SK-N-SH treated with all-trans-retinoic acid at 6 μM for 48 hours (cell line): ENCODE data around the gene KLHL17.

Experiments
- ATAC-seq: fragments of 200-7000 bp; cut with Tn5 transposase; 3 replicates; pipeline ENCODE4 v1.9.1; 2020; ENCODE audit warnings: mild to moderate bottlenecking, moderate library complexity
- ARNTL ChIP-seq: fragments of 450-650 bp; formaldehyde crosslinking; IDR thresholded peaks from 2 replicates; pipeline ENCODE4 v1.5.0; 2020; ENCODE audit warnings: low read depth, mild to moderate bottlenecking, moderate library complexity, borderline replicate concordance
- BACH2 ChIP-seq: fragments of 250-450 bp; sonication (Bioruptor Pico); IDR thresholded peaks from 2 replicates; pipeline ENCODE4 v1.9.0; 2021; ENCODE audit warnings: mild to moderate bottlenecking, borderline replicate concordance
- CSDC2 ChIP-seq: fragments of 250-450 bp; sonication (Bioruptor Pico); IDR thresholded peaks from 2 replicates; pipeline ENCODE4 v1.5.0; 2020; ENCODE audit warnings: mild to moderate bottlenecking, moderate library complexity
- ESRRG ChIP-seq: fragments of 250-450 bp; sonication (Bioruptor Pico); IDR thresholded peaks from 2 replicates; pipeline ENCODE4 v1.6.1; 2021; ENCODE audit warnings: mild to moderate bottlenecking
- GLIS3 ChIP-seq: fragments of 250-450 bp; sonication (Bioruptor Pico); IDR thresholded peaks from 2 replicates; pipeline ENCODE4 v1.5.0; 2020; ENCODE audit warnings: mild to moderate bottlenecking, moderate library complexity
- ISL1 ChIP-seq: fragments of 250-450 bp; sonication (Bioruptor Pico); IDR thresholded peaks from 2 replicates; pipeline ENCODE4 v2.1.2; 2022; ENCODE audit warnings: mild to moderate bottlenecking, moderate library complexity
- OSR1 ChIP-seq: fragments of 250-450 bp; sonication (Bioruptor Pico); IDR thresholded peaks from 2 replicates; pipeline ENCODE4 v1.8.0; 2022; ENCODE audit warnings: moderate library complexity, mild to moderate bottlenecking, inconsistent platforms
- PPARA ChIP-seq: fragments of 250-450 bp; sonication (Bioruptor Pico); IDR thresholded peaks from 2 replicates; pipeline ENCODE4 v1.5.0; 2020; ENCODE audit warnings: mild to moderate bottlenecking, borderline replicate concordance
- RARB ChIP-seq: fragments of 250-450 bp; sonication (Bioruptor Pico); IDR thresholded peaks from 2 replicates; pipeline ENCODE4 v1.8.0; 2021; ENCODE audit warnings: mild to moderate bottlenecking, moderate library complexity
- SNAI2 ChIP-seq: fragments of 250-450 bp; sonication (Bioruptor Pico); IDR thresholded peaks from 2 replicates; pipeline ENCODE4 v1.5.0; 2020; ENCODE audit warnings: mild to moderate bottlenecking, moderate library complexity
- TCF4 ChIP-seq: fragments of 250-450 bp; sonication (Bioruptor Pico); IDR thresholded peaks from 2 replicates; pipeline ENCODE4 v1.8.0; 2021; ENCODE audit warnings: mild to moderate bottlenecking, moderate library complexity, borderline replicate concordance
- ZC3H10 ChIP-seq: fragments of 250-450 bp; sonication (Bioruptor Pico); IDR thresholded peaks from 2 replicates; pipeline ENCODE4 v1.5.1; 2021; ENCODE audit warnings: mild to moderate bottlenecking, moderate library complexity
- ZFP3 ChIP-seq: fragments of 250-450 bp; sonication (Bioruptor Pico); IDR thresholded peaks from 2 replicates; pipeline ENCODE4 v1.5.0; 2020; ENCODE audit warnings: mild to moderate bottlenecking, moderate library complexity
- ZFP30 ChIP-seq: fragments of 450-650 bp; formaldehyde crosslinking; IDR thresholded peaks from 2 replicates; pipeline ENCODE4 v1.5.0; 2022; ENCODE audit warnings: mild to moderate bottlenecking, moderate library complexity
- ZNF565 ChIP-seq: fragments of 450-650 bp; formaldehyde crosslinking; conservative IDR thresholded peaks from 2 replicates; pipeline ENCODE4 v1.5.0; 2020; ENCODE audit warnings: low read depth, mild to moderate bottlenecking, moderate library complexity
- ZNF70 ChIP-seq: fragments of 450-650 bp; formaldehyde crosslinking; IDR thresholded peaks from 2 replicates; pipeline ENCODE4 v1.5.0; 2020; ENCODE audit warnings: mild to moderate bottlenecking, moderate library complexity
- ZNF8 ChIP-seq: fragments of 450-650 bp; formaldehyde crosslinking; IDR thresholded peaks from 2 replicates; pipeline ENCODE4 v1.5.0; 2020; ENCODE audit warnings: mild to moderate bottlenecking, moderate library complexity
- TF ChIP-seq, protein P1 (sequence below): fragments of 250-450 bp; sonication (Bioruptor Pico); IDR thresholded peaks from 2 replicates; pipeline ENCODE4 v1.5.1; 2020; ENCODE audit warnings: low read depth, mild to moderate bottlenecking, moderate library complexity
- TF ChIP-seq, protein P2 (sequence below): fragments of 250-450 bp; sonication (Bioruptor Pico); IDR thresholded peaks from 2 replicates; pipeline ENCODE4 v1.8.0; 2020; ENCODE audit warnings: mild to moderate bottlenecking, moderate library complexity, borderline replicate concordance
- TF ChIP-seq, protein P3 (sequence below): fragments of 250-450 bp; sonication (Bioruptor Pico); IDR thresholded peaks from 2 replicates; pipeline ENCODE4 v1.5.1; 2021; ENCODE audit warnings: mild to moderate bottlenecking, moderate library complexity
- TF ChIP-seq, protein P4 (sequence below): fragments of 250-450 bp; sonication (Bioruptor Pico); IDR thresholded peaks from 2 replicates; pipeline ENCODE4 v1.5.0; 2020; ENCODE audit warnings: mild to moderate bottlenecking, moderate library complexity
- TF ChIP-seq, protein P5 (sequence below): fragments of 250-450 bp; sonication (Bioruptor Pico); IDR thresholded peaks from 2 replicates; pipeline ENCODE4 v1.8.0; 2021; ENCODE audit warnings: low read depth, mild to moderate bottlenecking, moderate library complexity, borderline replicate concordance

KLHL17 gene

DNA sequence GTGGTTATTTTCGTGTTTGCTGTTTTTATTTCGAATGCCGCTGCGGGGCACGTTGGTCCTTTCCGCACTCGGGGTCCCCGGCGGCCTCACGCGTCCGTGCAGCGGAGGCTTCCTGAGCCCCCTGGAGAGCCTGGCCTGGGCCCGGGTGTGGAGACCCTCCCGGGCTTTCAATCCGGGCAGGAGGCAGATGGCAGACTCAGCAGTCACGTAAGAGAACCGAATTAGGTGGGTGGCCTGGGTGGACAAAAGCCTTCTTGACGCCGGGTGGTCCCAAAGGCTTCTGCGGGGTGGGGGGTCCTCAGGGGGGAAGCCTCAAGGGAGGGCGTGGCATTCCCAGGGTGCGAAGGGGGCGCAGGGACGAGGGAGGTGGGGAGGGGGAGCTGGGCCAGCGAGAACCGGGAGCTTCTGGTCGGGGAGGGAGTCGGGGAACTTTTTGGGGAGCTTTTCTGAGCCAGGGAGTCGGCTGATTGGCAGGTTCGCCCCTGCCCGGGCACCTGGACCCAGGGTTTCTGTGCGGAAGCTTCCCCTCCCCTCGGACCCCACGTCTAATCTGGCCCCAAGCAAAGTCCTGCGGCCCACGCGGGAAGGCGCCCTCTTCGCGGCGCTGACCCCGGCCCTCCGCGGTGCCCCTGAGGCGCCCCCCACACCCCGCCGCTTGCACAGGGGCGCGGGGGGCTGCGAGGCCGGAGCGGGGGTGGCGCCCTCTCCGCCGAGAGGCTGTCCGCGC, 40.8 kb downstream of the KLHL17 start:
- ATAC-seq, result no peak
- TF ChIP-seq, protein P1, sequence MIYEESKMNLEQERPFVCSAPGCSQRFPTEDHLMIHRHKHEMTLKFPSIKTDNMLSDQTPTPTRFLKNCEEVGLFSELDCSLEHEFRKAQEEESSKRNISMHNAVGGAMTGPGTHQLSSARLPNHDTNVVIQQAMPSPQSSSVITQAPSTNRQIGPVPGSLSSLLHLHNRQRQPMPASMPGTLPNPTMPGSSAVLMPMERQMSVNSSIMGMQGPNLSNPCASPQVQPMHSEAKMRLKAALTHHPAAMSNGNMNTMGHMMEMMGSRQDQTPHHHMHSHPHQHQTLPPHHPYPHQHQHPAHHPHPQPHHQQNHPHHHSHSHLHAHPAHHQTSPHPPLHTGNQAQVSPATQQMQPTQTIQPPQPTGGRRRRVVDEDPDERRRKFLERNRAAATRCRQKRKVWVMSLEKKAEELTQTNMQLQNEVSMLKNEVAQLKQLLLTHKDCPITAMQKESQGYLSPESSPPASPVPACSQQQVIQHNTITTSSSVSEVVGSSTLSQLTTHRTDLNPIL (CRISPR knock-in tag), result no peak
- TF ChIP-seq SNAI2 (CRISPR knock-in tag), result no peak
- TF ChIP-seq TCF4 (CRISPR knock-in tag), result no peak
- TF ChIP-seq PPARA (CRISPR knock-in tag), result no peak
- TF ChIP-seq, protein P2, sequence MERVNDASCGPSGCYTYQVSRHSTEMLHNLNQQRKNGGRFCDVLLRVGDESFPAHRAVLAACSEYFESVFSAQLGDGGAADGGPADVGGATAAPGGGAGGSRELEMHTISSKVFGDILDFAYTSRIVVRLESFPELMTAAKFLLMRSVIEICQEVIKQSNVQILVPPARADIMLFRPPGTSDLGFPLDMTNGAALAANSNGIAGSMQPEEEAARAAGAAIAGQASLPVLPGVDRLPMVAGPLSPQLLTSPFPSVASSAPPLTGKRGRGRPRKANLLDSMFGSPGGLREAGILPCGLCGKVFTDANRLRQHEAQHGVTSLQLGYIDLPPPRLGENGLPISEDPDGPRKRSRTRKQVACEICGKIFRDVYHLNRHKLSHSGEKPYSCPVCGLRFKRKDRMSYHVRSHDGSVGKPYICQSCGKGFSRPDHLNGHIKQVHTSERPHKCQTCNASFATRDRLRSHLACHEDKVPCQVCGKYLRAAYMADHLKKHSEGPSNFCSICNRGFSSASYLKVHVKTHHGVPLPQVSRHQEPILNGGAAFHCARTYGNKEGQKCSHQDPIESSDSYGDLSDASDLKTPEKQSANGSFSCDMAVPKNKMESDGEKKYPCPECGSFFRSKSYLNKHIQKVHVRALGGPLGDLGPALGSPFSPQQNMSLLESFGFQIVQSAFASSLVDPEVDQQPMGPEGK, result no peak
- no peak for TF ChIP-seq GLIS3 (CRISPR knock-in tag)
- TF ChIP-seq ZFP3 (CRISPR knock-in tag), result no peak
- TF ChIP-seq BACH2 (CRISPR knock-in tag), result no peak
- TF ChIP-seq ZFP30, result no peak
- TF ChIP-seq, protein P3, sequence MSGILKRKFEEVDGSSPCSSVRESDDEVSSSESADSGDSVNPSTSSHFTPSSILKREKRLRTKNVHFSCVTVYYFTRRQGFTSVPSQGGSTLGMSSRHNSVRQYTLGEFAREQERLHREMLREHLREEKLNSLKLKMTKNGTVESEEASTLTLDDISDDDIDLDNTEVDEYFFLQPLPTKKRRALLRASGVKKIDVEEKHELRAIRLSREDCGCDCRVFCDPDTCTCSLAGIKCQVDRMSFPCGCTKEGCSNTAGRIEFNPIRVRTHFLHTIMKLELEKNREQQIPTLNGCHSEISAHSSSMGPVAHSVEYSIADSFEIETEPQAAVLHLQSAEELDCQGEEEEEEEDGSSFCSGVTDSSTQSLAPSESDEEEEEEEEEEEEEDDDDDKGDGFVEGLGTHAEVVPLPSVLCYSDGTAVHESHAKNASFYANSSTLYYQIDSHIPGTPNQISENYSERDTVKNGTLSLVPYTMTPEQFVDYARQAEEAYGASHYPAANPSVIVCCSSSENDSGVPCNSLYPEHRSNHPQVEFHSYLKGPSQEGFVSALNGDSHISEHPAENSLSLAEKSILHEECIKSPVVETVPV, result no peak
- TF ChIP-seq RARB, result no peak
- TF ChIP-seq ARNTL, result no peak
- TF ChIP-seq, all 23 proteins: peak for 0

DNA sequence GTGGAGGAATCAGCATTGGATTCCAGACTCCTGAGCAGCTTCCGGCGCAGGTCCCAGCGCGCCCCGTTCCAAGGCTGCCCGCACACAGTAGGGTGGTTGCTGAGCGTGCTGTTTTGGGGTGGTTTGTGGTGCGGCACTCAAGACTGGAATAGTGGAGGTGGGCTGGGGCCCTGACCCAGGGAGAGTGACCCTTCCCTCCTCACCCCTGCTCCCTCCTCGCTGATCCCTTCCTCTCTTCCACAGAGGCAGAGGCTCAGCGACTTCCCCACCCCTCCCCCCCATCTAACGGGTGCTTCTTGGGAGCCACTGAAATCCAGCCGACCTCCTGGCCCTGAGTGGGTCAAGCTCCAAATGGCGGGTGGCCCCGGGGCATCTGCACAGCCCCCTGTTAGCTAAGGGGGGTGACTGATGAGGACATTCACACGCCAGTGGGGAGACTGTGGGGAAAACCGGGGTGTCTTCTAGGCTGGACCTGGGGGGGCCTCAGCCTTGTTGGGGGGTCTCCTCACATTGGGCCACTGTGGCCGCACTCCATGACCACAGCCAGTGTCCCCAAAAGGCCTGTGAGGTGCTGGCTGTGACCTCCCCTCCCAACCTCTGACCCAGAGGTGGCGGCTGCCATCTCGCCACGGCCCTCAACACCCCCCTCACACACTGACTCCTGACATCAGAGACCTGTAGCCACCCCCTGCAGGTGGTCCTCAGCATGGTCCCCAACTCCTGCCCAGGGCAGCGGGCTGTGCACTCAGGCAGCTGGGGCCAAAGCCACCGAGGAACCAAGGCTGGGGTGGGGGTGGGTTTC, 43.4 kb downstream of the KLHL17 start:
- TF ChIP-seq, protein P4, sequence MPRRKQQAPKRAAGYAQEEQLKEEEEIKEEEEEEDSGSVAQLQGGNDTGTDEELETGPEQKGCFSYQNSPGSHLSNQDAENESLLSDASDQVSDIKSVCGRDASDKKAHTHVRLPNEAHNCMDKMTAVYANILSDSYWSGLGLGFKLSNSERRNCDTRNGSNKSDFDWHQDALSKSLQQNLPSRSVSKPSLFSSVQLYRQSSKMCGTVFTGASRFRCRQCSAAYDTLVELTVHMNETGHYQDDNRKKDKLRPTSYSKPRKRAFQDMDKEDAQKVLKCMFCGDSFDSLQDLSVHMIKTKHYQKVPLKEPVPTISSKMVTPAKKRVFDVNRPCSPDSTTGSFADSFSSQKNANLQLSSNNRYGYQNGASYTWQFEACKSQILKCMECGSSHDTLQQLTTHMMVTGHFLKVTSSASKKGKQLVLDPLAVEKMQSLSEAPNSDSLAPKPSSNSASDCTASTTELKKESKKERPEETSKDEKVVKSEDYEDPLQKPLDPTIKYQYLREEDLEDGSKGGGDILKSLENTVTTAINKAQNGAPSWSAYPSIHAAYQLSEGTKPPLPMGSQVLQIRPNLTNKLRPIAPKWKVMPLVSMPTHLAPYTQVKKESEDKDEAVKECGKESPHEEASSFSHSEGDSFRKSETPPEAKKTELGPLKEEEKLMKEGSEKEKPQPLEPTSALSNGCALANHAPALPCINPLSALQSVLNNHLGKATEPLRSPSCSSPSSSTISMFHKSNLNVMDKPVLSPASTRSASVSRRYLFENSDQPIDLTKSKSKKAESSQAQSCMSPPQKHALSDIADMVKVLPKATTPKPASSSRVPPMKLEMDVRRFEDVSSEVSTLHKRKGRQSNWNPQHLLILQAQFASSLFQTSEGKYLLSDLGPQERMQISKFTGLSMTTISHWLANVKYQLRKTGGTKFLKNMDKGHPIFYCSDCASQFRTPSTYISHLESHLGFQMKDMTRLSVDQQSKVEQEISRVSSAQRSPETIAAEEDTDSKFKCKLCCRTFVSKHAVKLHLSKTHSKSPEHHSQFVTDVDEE, result no peak
- TF ChIP-seq, protein P5, sequence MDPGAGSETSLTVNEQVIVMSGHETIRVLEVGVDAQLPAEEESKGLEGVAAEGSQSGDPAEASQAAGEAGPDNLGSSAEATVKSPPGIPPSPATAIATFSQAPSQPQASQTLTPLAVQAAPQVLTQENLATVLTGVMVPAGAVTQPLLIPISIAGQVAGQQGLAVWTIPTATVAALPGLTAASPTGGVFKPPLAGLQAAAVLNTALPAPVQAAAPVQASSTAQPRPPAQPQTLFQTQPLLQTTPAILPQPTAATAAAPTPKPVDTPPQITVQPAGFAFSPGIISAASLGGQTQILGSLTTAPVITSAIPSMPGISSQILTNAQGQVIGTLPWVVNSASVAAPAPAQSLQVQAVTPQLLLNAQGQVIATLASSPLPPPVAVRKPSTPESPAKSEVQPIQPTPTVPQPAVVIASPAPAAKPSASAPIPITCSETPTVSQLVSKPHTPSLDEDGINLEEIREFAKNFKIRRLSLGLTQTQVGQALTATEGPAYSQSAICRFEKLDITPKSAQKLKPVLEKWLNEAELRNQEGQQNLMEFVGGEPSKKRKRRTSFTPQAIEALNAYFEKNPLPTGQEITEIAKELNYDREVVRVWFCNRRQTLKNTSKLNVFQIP, result no peak
- TF ChIP-seq ZFP3 (CRISPR knock-in tag) (no peak), ZNF70 (CRISPR knock-in tag) (no peak), OSR1 (CRISPR knock-in tag) (no peak), PPARA (CRISPR knock-in tag) (no peak), ZC3H10 (CRISPR knock-in tag) (no peak), CSDC2 (CRISPR knock-in tag) (no peak), ISL1 (CRISPR knock-in tag) (no peak), GLIS3 (CRISPR knock-in tag) (no peak), ZNF565 (CRISPR knock-in tag) (no peak), ARNTL (no peak), ZNF8 (CRISPR knock-in tag) (no peak), SNAI2 (CRISPR knock-in tag) (no peak), ESRRG (CRISPR knock-in tag) (no peak), TCF4 (CRISPR knock-in tag) (no peak), RARB (no peak), ZFP30 (no peak)
- TF ChIP-seq, protein P3, result no peak
- TF ChIP-seq, protein P2, result no peak
- no peak for ATAC-seq
